IMR-90 (cell line): ENCODE measurements around the gene ATIC.

Experiments used
- CEBPB ChIP-seq: IDR thresholded peaks from 2 replicates; pipeline ENCODE4 v1.6.1; 2012; ENCODE audit warnings: low read depth, low read length, improper control_type of control experiment
- FOS ChIP-seq: fragments of 150-350 bp; IDR thresholded peaks from 2 replicates; pipeline ENCODE4 v1.6.1; 2016; ENCODE audit warnings: low read depth, low read length
- MXI1 ChIP-seq: IDR thresholded peaks from 2 replicates; pipeline ENCODE4 v1.6.1; 2012; ENCODE audit warnings: low read depth, mild to moderate bottlenecking, low read length, moderate library complexity, borderline replicate concordance
- POLR2A ChIP-seq: IDR thresholded peaks from 2 replicates; pipeline ENCODE4 v1.6.1; 2012; ENCODE audit warnings: mild to moderate bottlenecking, low read depth, low read length
- RAD21 ChIP-seq: IDR thresholded peaks from 2 replicates; pipeline ENCODE4 v1.6.1; 2012; ENCODE audit warnings: low read length, improper control_type of control experiment
- SMC3 ChIP-seq: fragments of 150-350 bp; IDR thresholded peaks from 2 replicates; pipeline ENCODE4 v1.6.1; 2016; ENCODE audit warnings: low read depth, mild to moderate bottlenecking, antibody characterized with exemption, low read length, moderate library complexity
- TF ChIP-seq, protein P1 (sequence below): conservative IDR thresholded peaks from 2 replicates; pipeline ENCODE4 v1.5.1; 2012; ENCODE audit warnings: mild to moderate bottlenecking, low read depth, low read length, improper control_type of control experiment

- TF ChIP-seq, protein P1, sequence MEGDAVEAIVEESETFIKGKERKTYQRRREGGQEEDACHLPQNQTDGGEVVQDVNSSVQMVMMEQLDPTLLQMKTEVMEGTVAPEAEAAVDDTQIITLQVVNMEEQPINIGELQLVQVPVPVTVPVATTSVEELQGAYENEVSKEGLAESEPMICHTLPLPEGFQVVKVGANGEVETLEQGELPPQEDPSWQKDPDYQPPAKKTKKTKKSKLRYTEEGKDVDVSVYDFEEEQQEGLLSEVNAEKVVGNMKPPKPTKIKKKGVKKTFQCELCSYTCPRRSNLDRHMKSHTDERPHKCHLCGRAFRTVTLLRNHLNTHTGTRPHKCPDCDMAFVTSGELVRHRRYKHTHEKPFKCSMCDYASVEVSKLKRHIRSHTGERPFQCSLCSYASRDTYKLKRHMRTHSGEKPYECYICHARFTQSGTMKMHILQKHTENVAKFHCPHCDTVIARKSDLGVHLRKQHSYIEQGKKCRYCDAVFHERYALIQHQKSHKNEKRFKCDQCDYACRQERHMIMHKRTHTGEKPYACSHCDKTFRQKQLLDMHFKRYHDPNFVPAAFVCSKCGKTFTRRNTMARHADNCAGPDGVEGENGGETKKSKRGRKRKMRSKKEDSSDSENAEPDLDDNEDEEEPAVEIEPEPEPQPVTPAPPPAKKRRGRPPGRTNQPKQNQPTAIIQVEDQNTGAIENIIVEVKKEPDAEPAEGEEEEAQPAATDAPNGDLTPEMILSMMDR: no peak
- TF ChIP-seq MXI1 (no peak), SMC3 (no peak), RAD21 (no peak), POLR2A (no peak), CEBPB (no peak), FOS (no peak)
Observed at GRCh38 chr2:215274829-215275228, 37.0 kb upstream of the ATIC start.
